Cardiac fibroblast (primary cell): ENCODE measurements around the gene FTCD.
"Not testable (repeated sequence)": the region's sequence is repeated elsewhere in the genome, so short reads cannot be mapped to it uniquely, and the experiment has no call there.

ENCODE experiments used
- DNase-seq, 2 donors: peaks; one replicate each; pipeline versions ENCODE4 v3.0.0 to v3.0.0-alpha.2; 2010; ENCODE audit warnings: low read depth in 2 of 2
- H3K4me3 ChIP-seq, 2 donors: replicated peaks in 1 of 2; 1 replicate in 1 of 2; 2 replicates in 1 of 2; pipeline ENCODE4 v1.5.1; 2011; ENCODE audit warnings: low read depth in 2 of 2, low read length in 2 of 2, mild to moderate bottlenecking in 2 of 2, moderate library complexity in 1 of 2
- TF ChIP-seq, protein P1 (sequence below): IDR thresholded peaks from one replicate; pipeline ENCODE4 v1.5.1; 2011; ENCODE audit warnings: low read depth, mild to moderate bottlenecking, low read length, inconsistent platforms

The FTCD gene

DNA sequence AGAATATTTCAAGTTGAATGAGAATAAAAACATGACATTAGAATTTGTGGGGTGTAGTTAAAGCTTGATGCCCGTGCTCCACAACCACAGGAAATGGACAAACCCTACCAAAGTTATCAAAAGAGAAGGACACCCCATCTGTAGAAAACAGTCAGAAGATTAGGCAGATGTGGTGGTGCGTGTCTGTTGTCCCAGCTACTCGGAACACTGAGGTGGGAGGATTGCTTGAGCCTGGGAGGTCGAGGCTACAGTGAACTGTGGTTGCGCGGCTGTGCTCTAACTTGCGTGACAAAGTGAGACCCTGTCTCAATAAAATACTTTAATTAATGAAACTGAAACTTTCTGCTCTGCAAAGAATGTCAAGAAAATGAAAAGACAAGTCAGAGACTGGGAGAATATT, 30.3 kb upstream of the FTCD start:
- H3K4me3 ChIP-seq, result no peak overlapping the region
- TF ChIP-seq, protein P1, sequence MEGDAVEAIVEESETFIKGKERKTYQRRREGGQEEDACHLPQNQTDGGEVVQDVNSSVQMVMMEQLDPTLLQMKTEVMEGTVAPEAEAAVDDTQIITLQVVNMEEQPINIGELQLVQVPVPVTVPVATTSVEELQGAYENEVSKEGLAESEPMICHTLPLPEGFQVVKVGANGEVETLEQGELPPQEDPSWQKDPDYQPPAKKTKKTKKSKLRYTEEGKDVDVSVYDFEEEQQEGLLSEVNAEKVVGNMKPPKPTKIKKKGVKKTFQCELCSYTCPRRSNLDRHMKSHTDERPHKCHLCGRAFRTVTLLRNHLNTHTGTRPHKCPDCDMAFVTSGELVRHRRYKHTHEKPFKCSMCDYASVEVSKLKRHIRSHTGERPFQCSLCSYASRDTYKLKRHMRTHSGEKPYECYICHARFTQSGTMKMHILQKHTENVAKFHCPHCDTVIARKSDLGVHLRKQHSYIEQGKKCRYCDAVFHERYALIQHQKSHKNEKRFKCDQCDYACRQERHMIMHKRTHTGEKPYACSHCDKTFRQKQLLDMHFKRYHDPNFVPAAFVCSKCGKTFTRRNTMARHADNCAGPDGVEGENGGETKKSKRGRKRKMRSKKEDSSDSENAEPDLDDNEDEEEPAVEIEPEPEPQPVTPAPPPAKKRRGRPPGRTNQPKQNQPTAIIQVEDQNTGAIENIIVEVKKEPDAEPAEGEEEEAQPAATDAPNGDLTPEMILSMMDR, result no peak
- no peak for DNase-seq

DNA sequence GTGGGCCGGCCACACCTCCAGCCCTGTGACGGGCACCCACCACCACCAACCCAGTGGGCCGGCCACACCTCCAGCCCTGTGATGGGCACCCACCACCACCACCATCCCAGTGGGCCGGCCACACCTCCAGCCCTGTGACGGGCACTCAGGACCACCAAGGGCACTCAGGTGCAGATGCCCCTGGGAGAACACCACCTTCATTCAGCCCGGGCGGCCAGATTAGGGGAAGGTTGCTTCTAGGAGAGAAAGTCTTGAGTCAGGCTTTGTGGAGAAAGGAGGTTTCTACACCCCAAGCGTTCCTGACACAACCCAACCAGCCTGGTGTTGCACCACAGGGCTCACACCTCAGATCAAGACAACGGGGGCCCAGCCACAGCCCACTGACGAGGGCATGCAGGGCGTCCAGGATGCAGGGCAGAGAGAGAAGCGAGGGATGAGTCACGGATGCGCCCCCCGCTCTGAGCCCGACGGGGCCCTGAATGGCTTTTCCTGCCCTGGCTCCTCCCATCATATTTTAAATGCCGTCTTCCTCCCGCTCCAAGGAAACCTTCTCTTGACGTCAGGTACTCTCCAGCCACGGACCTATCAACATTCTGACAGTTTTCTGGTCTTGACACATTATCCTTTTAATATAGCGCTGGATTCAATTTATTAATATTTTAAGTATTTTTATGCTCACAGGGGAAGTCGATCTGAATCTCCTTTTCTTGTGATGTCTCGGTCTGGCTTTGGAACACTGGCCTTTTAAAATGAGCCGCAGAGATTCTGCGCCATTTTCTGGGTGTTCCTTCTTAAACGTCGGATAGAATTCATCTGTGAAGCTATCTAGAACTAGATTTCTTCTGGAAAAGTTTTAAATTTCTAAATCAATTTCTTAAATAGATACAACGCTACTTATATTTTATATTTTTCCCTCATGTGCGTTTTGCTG, 29.5 kb upstream of the FTCD start:
- peak overlapping the region; percentile 47 to 51 for H3K4me3 ChIP-seq
- TF ChIP-seq, protein P1, result no peak
- peak; percentile 71 to 96 for DNase-seq

DNA sequence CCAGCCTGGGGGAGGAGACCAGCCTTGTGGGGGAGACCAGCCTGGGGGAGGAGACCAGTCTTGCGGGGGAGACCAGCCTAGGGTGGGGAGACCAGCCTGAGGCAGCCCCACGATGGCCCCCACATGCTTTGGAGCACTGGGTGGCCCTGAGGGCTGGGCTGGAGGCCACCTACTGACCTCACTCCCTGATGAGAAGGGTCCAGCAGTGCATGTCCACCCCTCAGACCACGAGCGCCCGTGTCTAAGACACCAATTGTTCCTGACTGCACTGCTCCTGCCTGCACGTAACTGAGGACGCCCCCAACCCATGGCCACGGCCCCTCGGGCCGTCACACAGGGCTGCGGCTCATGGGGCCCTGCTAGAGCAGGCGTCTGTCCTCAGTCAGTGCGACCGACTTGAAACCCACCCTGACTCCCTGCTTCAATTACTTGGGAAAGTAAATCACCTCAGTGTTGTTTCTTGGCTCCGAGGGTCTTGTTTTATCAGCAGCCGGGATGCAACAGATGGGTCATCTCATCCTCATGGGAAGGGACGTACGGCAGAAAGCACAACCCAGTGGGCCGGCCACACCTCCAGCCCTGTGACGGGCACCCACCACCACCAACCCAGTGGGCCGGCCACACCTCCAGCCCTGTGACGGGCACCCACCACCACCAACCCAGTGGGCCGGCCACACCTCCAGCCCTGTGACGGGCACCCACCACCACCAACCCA, 28.7 kb upstream of the FTCD start, which contains the start of gene SPATC1L:
Gene SPATC1L, minus strand, starts transcription at position 550 of the 715 bp plus-strand sequence. CDS start 1,643 bp downstream, outside the sequence.
- TF ChIP-seq, protein P1, result no peak
- H3K4me3 ChIP-seq, result peak within 1 kb of the TSS; percentile 65 to 73
- DNase-seq, result peak; percentile 61 to 90

DNA sequence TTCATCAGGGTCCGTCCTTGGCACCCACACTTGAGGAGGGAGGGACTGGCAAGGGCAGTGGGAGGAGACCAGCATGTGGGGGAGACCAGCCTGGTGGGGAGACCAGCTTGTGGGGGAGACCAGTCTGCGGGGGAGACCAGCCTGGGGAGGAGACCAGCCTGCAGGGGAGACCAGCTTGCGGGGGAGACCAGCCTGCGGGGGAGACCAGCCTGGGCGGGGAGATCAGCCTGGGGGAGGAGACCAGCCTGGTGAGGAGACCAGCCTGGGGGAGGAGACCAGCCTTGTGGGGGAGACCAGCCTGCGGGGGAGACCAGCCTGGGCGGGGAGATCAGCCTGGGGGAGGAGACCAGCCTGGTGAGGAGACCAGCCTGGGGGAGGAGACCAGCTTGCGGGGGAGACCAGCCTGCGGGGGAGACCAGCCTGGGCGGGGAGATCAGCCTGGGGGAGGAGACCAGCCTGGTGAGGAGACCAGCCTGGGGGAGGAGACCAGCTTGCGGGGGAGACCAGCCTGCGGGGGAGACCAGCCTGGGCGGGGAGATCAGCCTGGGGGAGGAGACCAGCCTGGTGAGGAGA, 28.0 kb upstream of the FTCD start:
- not testable (repeated sequence) for DNase-seq
- H3K4me3 ChIP-seq, result peak overlapping the region in 1 of 2 donors; percentile 65

DNA sequence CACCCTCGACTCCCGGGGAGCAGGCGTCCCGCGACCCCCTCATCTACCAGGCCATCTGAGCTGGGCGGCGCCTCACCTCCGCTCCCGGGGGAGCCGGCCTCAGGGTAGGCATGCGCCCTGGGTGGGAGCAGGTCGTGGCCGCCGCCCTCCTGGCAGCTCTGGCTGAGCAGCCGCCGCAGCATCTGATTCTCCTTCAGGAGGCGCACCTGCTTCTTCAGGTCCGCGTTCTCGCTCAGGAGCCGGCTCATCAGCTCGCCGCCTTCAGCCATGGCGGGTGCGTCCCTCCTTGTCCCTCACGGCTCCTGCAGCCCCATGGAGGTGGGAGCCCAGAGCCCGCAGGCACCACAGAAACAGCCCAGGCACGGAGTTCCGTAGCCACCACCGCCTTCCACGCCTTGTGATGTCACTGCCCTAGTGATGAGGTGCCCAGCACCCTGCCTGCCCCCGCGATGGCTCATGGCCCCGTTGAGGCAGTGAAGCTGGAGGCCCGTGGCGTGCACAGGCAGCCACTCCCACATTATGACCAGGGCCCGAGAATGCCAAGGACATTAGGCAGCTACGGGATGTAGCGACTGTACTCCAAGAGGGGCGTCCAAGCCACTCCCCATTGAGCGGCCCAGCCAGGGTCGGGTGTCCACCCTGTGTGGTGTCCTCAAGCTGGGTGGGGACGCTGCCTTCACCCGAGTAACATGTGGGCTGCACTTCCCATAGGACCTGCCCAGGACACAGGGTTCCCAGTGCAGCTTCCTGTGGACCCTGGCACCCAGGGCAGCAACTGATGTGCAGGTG, 27.4 kb upstream of the FTCD start:
- DNase-seq, result no peak
- no peak overlapping the region for H3K4me3 ChIP-seq
- TF ChIP-seq, protein P1, result no peak

DNA sequence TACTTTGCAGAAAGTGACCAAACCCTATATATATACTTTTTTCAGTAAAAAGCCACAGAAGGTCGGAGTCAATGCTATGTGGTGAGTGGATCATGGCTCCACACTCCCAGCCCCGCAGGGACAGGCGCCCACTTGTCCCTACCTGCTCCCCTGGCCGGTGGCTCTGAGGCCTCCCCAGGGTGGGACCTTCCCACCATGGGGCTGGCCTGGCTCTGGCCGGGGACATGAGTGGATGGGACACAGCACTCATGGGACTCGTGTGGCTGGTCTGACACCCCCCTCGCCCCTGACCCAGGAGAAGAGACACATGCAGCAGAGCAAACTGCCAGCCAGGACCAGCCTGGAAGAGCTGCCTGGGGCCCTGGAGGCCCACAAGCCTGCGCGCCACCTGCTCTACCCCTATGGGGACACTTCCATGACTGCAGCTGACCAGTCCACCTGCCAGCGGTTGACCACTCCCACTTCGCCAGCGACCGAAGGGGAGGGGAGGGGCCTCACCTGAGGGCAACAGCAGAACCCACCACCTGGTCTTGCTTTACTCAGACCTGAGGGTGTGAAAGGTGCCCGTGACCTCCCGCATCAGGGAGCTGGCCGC, 26.7 kb upstream of the FTCD start:
- TF ChIP-seq, protein P1, result no peak
- DNase-seq, result no peak
- no peak overlapping the region for H3K4me3 ChIP-seq
